Embryonic facial prominence (tissue), 1 donor: ENCODE measurements around the gene C5orf15.

Source experiments
- DNase-seq: peaks from one replicate; pipeline ENCODE4 v3.0.0-alpha.2; 2016; ENCODE audit errors: extremely low spot score

C5orf15 gene

DNA sequence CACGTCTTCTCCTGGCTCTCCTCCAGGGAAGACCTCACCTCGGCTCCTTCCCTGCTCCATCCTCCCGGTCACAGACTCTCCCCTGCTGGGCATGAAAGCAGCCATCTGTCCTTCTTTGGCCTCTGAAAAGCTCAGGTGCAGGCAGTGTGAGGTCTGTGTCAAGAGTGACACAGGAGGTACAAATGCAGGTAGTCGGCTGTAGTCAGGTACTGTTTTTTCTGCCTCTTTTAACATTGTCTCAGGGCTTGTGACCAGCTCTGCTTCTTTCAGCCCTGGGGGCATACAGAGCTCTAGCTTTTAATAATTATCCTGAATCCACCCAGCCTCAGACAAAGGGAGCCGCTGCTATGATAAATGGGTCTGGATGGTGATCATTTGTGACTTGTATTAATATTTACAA, 46.4 kb downstream of the C5orf15 start:
- DNase-seq, result no peak

DNA sequence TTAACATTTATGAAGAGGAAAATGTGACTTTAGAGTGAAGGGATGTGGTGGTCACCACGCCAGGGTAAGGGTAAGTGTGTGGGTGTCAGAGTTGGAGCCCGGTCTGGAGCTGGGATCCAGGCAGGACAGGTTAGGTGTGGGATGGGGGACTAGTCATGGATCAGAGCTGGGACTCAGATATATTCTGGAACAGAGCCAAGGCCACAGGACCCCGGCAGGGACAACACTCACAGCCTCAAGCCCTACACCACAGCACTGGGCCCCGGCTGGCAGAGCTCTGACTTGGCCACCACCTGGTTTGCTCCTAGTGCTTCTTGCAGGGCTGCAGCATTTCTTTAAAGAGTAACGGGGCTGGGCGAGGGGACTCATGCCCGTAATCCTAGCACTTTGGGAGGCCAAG, 47.4 kb downstream of the C5orf15 start:
- no peak for DNase-seq

DNA sequence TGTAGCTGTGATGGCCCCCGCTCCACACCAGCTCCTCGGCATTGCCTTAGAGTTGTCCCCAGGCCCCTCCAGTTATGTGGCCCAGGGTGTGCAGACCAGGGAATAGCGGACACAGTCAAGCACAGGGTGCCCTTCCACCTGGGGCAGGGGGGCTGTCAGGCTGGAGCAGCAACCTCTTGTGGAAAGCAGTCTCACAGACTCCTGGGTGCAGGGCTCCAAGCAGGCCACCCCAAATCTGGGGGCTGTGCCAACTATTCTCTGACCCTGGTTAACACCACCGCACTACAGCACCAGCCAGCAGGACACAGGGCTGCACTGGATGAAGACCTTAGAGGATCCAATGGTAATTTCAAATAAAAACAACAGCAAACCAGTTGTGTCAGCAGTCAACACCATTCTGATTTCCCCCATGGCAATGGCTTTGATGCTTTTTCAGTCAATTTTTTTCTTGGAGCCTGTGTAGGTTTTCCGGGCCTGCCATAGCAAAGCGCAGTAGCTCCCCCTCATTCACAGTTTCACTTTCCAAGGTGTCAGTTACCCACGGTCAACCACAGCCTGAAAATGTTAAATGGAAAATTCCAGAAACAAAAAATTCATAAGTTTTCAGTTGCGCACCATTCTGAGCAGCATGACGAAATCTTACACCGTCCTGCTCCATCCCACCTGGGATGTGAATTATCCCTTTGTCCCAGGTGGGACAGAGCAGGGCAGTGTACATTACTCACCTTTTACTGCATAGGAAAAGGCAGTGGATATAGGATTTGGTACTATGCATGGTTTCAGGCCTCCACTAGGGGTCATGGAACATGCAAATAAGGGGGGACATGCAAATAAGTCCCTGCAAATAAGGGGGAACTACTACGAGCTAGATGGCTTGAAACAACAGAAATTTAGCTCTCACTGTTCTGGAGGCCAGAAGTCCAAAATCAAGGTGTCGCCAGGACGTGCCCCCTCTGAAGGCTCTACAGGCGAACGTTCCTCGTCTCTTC, 49.0 kb downstream of the C5orf15 start:
- no peak for DNase-seq

DNA sequence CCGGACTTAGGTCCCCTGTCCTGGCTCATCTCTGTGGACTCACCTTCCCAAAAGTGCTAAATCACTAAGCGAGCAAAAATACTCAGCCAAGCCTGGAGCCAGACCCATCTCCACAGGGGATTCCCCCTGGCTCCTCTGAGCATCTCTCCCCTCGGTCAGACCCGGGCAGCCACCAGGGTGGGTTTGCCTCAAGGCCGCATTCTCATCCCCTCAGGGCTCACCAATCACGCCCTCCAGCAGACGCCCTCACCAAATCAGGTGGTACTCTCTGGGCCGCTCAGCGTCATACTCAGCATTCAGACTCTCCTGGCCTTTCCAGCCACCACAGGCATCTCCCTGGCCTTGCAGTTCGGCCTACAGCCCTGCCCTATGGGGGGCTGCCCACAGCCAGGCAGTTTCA, 49.7 kb downstream of the C5orf15 start:
- DNase-seq, result no peak

DNA sequence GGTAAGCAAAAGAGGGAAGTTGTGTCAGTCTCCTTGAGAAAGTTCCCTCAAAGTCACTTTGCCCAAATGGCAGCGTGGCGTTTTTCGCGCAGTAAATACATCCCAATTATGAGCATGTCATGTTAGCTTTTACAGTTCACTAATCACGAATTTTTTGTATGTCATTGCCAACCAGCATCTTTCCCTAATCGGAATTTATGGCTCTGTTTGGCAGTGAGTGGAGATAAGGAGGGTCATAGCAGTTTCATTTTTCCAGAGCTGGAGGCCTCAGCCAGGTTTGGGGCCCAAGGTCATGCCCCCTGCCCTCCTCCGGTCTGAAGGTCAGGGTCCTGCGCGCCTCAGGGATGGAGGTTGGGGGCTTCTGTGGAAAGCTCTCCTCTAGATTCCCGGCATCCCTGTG, 50.1 kb downstream of the C5orf15 start:
- DNase-seq, result no peak

DNA sequence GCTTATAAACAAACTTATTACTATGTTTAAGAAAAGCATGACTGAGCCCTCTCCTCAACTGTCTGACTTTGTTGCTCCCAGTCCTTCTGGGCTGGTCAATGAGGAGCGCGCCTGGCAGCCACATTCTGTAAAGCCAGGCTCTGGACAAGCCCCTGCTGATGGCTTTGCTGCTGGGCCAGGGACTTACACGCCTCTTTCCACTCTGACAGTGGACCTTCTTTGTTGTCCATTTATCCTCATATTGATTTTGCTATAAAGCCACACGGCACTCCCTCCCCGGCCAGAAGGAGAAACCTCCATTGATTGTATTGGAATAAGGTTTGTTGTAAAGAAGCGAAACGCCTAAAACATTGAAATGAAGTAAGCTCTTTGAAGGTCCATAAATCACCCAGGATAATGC, 50.6 kb downstream of the C5orf15 start:
- no peak for DNase-seq

DNA sequence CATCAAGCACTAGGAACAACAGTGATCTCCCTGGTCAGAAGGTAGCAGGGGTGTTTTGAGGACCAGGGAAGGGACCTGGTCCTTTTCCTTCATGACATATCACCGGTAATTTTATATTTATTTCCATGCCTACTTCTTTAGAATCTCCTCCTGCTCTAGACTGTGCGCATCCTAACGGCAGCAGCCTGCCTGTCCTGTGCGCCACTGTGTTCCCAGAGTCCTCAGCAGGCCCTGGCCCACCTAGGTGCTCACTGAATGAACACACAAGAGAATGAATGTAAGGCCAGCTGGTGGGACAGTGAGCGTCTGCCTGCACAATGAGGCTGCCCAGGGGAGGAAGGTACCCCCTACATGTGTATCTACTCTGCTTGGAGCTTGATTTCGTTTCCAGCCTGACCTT, 51.5 kb downstream of the C5orf15 start:
- DNase-seq, result no peak

DNA sequence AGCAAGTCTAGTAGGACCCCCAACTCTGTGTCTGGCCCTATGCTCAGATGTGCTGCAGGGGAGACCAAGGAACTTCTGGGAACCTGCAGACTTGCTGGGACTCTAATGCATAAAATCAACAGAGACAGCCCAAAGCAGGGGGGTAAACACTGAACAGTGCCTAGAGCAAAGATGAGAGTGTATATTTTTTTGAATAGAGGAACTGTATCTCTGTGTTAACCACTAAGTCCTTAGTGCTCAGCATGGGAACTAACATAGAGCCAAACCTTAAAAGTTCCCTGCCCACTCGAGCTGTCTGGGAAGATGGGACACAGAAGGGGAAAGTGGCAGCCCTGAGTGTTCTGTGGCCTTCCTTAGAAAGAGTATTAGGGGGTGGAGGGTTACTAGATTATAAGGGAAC, 51.9 kb downstream of the C5orf15 start:
- DNase-seq, result no peak

DNA sequence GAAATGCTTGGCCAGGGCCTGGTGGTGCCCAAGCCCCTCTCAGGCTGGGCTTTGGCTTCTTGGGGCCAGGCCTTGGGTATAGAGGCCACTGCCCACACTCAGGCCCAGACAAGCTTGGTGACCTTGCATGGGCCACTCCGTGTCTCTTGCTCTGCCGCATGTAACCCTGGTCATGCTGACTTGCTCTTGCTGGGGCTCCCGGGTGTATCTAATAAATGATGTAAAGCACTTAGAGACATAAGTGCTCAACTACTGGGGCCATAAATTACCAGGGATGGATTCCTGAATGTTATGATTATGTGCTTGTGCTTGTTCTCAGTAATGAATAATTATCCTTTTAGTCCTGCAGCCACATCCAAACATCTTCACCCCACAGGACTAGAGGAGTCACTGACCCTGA, 54.0 kb downstream of the C5orf15 start:
- DNase-seq, result no peak

DNA sequence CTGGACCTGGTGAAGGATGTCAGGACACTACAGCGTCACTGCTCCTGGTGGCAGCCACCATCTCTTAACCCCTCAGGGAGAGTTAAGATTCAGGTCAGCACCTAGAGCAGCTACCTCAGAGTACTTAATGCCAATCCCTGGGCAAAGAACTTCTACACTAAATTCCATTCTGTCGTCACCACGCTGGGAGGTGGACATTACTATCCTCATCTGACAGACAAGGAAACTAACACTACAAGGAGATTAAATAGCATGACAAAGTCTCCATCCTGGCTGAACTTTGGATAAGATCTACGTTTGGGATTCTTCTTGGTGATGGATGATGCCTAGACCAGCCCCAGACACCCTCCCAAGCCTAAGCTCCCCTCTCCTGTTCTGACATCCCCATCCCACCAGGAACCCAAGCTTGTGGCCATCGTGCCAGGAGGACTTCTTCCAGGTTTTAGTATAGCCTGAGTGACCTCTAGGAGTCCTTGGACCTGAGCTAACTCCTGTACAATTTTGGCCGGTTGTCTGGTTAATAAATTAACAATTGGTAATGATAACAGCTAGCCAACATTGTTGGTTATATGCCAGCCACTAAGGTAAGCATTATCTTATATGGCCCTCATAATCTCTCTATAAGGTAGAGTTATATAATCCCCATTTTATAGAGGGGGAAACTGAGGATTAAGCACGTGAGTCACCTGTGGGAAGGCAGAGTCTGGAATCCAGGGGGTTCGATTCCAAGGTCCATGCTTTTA, 54.8 kb downstream of the C5orf15 start:
- DNase-seq, result no peak

DNA sequence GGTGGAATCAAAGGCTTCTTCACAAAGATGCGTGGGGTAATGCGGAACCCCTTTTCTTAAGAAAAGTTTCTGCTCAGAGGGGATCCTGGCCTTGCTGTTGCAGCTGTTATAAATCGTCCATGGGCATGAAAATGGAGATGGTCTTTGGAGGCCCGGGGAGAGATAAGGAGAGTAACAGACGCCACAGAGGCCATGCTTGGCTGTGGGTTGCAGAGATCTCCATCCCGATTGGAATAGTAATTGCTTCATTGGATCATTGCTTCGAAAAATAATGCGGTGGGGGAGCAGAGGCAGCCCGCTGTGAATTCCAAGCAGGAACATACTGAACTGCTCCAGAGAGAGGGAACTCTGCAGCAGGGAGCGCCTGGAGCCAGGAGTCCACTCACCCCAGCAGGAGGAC, 55.5 kb downstream of the C5orf15 start:
- no peak for DNase-seq

DNA sequence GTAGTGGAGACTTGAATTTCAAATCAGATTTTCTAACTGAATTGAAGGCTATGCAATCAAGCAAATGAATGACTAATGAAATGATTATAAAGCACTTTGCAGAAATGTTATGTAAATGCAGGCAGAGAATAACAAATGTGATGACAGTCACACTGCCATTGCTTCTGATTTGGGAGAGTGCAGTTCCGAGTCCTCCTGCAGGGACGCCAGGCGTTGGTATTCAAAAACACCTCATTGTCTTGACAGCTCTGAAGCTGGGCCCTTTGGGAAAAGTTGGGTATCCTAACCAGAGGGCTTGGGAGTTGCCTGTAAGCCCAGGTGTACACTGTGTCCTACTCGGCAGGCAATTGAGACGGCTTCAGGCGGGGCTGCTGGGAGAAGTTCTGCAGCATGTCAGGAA, 57.9 kb downstream of the C5orf15 start:
- no peak for DNase-seq

DNA sequence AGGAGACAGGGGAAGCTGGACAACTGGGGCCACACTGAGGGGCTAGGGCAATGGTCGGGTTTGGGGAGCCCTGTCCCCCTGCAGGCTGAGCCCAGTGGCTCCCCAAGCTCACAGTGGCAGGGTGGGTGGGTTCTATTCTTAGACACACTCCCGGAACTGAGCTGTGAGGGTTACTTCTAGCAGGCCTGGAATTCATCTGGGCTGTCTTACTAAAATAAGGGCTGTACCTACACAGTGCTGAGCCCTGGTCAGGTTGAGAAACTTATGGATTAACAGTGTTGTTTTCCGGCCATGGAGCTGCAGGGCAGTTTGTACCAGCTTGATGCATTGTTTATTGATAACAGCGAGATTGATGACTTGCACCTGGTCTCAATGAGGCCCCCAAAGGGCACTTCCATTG, 58.8 kb downstream of the C5orf15 start:
- DNase-seq, result no peak

DNA sequence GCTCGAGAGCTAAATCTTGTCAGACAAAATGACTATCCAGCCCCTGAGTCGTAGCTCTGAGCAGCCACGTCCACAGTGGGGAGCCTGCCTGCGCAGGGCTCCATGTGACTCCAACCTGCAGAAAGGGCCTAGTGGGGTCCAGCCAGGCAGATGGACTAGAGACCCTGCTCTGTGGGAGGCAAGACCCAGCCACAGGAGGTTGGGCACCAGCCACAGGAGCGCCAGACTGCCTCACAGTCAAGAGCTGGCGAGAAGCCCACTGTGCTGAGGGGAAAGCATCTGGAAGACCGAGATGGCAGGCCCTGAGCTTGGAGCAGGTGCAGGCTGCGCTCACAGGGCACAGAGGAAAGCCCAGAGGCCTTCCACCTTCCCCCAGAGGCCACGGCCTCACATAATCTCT, 61.4 kb downstream of the C5orf15 start:
- no peak for DNase-seq

DNA sequence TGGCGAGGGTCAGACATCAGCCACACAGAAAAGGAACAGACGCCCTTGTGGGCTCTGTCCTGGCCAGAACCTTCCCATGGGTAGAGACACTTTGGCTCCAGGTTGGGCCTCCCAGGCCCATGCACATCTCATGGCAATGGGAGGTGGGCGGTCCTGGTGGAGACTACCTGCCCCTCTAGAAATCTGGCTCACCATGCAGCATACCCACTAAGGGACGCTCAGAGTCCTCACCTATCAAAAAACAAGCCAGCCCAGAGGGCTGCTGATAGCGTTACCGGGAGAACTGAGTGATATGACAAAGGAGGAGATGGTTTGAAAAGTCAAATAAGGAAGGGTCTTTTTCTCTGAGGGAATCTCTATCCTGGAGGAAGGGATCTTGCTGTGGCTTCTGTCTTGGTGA, 62.1 kb downstream of the C5orf15 start:
- DNase-seq, result no peak
